Kidney (tissue), 14 donors: ENCODE measurements around the gene MAGI1. TPM values are rescaled to one million over a fixed set of nuclear protein-coding genes. Genes with fewer than 3 reads are reported as not detected.

Source experiments
- DNase-seq, 5 donors: peaks; one replicate each; pipeline ENCODE4 v3.0.0-alpha.2; 2013 to 2020
- FAIRE-seq: peaks from 2 replicates; lab custom pipeline; 2012; peaks lifted over from hg19 to GRCh38; lab: Jason Lieb, UNC
- H3K27ac ChIP-seq, 2 donors: one replicate each; pipeline ENCODE4 v1.7.0; 2013; ENCODE audit warnings: low read depth in 2 of 2, low read length in 2 of 2, inconsistent platforms in 1 of 2
- H3K27me3 ChIP-seq: one replicate; pipeline ENCODE4 v1.7.1; 2013; ENCODE audit warnings: low read length, inconsistent platforms; ENCODE audit not compliant: control insufficient read depth, insufficient read depth
- H3K36me3 ChIP-seq, 3 donors: one replicate each; pipeline versions ENCODE4 v1.7.0 to v1.7.1; 2013; ENCODE audit warnings: low read length in 3 of 3, control low read depth in 1 of 3, inconsistent platforms in 1 of 3; ENCODE audit not compliant: insufficient read depth in 3 of 3, control insufficient read depth in 2 of 3
- H3K4me1 ChIP-seq, 3 donors: one replicate each; pipeline versions ENCODE4 v1.7.0 to v1.7.1; 2013; ENCODE audit warnings: low read length in 3 of 3, inconsistent platforms in 1 of 3, low read depth in 1 of 3; ENCODE audit not compliant: control insufficient read depth in 2 of 3, insufficient read depth in 2 of 3
- H3K4me3 ChIP-seq, 3 donors: one replicate each; pipeline versions ENCODE4 v1.7.0 to v1.8.1; 2013; ENCODE audit warnings: low read length in 3 of 3, control low read depth in 1 of 3, inconsistent platforms in 1 of 3
- H3K9ac ChIP-seq, 3 donors: one replicate each; pipeline versions ENCODE4 v1.7.0 to v1.7.1; 2013; ENCODE audit warnings: low read length in 3 of 3, control low read depth in 1 of 3, inconsistent platforms in 1 of 3
- H3K9me3 ChIP-seq, 3 donors: one replicate each; pipeline versions ENCODE4 v1.7.0 to v1.7.1; 2013; ENCODE audit warnings: low read length in 3 of 3, control low read depth in 1 of 3, inconsistent platforms in 1 of 3; ENCODE audit not compliant: control insufficient read depth in 2 of 3, insufficient read depth in 1 of 3
- CTCF ChIP-seq: IDR thresholded peaks from 3 replicates; pipeline ENCODE4 v1.5.1; 2012; ENCODE audit warnings: mild to moderate bottlenecking, moderate library complexity, borderline replicate concordance; ENCODE audit not compliant: insufficient read depth; ENCODE audit errors: extremely low read depth
- intact Hi-C: fragments of 100-400 bp; cut with DNase I; formaldehyde crosslinking; loops from one replicate; pipeline ENCODE4 v1.11.1; 2022
- polyA plus RNA-seq: library from polyadenylated mRNA; stranded (reverse); fragments of 350-450 nt; fragmentation: Illumina TruSeq; extraction: RNeasy Lipid Tissue Mini Kit (QIAGEN cat#74804); gene quantifications from one replicate; pipeline ENCODE4 v1.2.3, GENCODE V29; 2014; ENCODE audit warnings: low read depth, low replicate concordance; ENCODE audit not compliant: insufficient read depth
- total RNA-seq: library from RNA; stranded (reverse); fragmentation: NEBNext Ultra II Directional; extraction: Animal tissue kit (Norgen Biotek cat#: 25700); gene quantifications from one replicate; pipeline ENCODE4 v1.2.1, GENCODE V29; 2021
- donor health status: control.
- donor health status: control.
- donor health status: control.
- donor health status: control.
- donor health status: control.
- donor health status: DM: yes; HTN: yes; CAD: no.
- donor health status: Normal renal cell carcinoma (clear cell type).

Gene MAGI1
- total and polyA plus RNA-seq, 2 donors from 2014 or later: 8.2 to 42.8 TPM

GRCh38 chr3:65595222-65596028 is 443.3 kb downstream of the MAGI1 start:
- no peaks in the 10 kb centered on the region for H3K27me3 ChIP-seq
- H3K9me3 ChIP-seq: no peaks in the 10 kb centered on the region
- no peak overlapping the region for H3K9ac ChIP-seq
- no peak for TF ChIP-seq CTCF
- no peak overlapping the region for H3K4me3 ChIP-seq
- no peak overlapping the region for H3K27ac ChIP-seq
- no peak for FAIRE-seq
- H3K36me3 ChIP-seq: no peaks in the 10 kb centered on the region
- peaks cover 0 to 3% (median 0%) of the 10 kb centered on the region in 3 donors for H3K4me1 ChIP-seq
- no peak for DNase-seq
- intact Hi-C loops: no loop called here

- DNase-seq (no peak), FAIRE-seq (no peak)
- H3K4me3 ChIP-seq: no peak overlapping the region
- H3K27me3 ChIP-seq: no peaks in the 10 kb centered on the region
- H3K4me1 ChIP-seq: peaks cover 0 to 3% (median 0%) of the 10 kb centered on the region in 3 donors
- no peaks in the 10 kb centered on the region for H3K9me3 ChIP-seq
- H3K36me3 ChIP-seq: no peaks in the 10 kb centered on the region
- intact Hi-C loops: no loop called here
- no peak overlapping the region for H3K27ac ChIP-seq
- TF ChIP-seq CTCF: no peak
- no peak overlapping the region for H3K9ac ChIP-seq
These were observed 444.7 kb downstream of the MAGI1 start for GRCh38 chr3:65593780-65594752.

- Histone ChIP-seq H3K4me1 (no peaks in the 10 kb centered on the region), H3K27me3 (no peaks in the 10 kb centered on the region), H3K27ac (no peak overlapping the region), H3K4me3 (no peak overlapping the region), H3K9me3 (no peaks in the 10 kb centered on the region), H3K9ac (no peak overlapping the region), H3K36me3 (no peaks in the 10 kb centered on the region)
- no peak for DNase-seq
- no peak for TF ChIP-seq CTCF
- FAIRE-seq: no peak
- intact Hi-C loops: no loop called here
These were observed 447.4 kb downstream of the MAGI1 start for GRCh38 chr3:65591313-65591712.
